A673 (cell line): Measurements from ENCODE around the gene PHIP.

Experiments used
- EZH2 ChIP-seq: fragments of 200-600 bp; sonication (generic); IDR thresholded peaks from 2 replicates; pipeline ENCODE4 v1.6.1; 2017; ENCODE audit warnings: borderline replicate concordance, low read depth, mild to moderate bottlenecking, mixed read lengths, antibody characterized with exemption, low read length; ENCODE audit not compliant: poor library complexity, severe bottlenecking
- TF ChIP-seq, protein P1 (sequence below): fragments of 300-800, 200-600 bp; sonication (generic); conservative IDR thresholded peaks from 2 replicates; pipeline ENCODE4 v1.5.1; 2017; ENCODE audit warnings: low read depth, mild to moderate bottlenecking, antibody characterized with exemption, low read length, moderate library complexity, mixed read lengths

DNA sequence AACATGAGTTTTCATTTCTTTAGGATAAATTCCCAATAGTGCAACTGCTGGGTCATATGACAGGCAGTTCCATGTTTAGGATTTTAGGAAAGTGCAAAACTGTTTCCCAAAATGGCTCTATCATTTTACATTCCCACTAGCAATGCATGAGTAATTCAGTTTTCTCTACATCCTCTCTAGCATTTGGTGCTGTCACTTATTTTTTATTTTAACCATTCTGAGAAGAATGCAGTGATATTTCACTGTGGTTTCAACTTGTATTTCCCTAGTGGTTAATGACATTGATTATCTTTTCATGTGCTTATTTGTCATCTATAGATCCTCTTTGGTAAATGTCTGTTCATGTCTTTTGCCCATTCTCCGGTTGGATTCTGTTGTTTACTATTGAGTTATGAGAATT lies 82.7 kb downstream of the PHIP start:
- TF ChIP-seq EZH2, result no peak
- TF ChIP-seq, protein P1, sequence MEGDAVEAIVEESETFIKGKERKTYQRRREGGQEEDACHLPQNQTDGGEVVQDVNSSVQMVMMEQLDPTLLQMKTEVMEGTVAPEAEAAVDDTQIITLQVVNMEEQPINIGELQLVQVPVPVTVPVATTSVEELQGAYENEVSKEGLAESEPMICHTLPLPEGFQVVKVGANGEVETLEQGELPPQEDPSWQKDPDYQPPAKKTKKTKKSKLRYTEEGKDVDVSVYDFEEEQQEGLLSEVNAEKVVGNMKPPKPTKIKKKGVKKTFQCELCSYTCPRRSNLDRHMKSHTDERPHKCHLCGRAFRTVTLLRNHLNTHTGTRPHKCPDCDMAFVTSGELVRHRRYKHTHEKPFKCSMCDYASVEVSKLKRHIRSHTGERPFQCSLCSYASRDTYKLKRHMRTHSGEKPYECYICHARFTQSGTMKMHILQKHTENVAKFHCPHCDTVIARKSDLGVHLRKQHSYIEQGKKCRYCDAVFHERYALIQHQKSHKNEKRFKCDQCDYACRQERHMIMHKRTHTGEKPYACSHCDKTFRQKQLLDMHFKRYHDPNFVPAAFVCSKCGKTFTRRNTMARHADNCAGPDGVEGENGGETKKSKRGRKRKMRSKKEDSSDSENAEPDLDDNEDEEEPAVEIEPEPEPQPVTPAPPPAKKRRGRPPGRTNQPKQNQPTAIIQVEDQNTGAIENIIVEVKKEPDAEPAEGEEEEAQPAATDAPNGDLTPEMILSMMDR, result no peak
